AG04449 (cell line): Measurements from ENCODE around the gene NPY2R.

ENCODE experiments used
- CTCF ChIA-PET: fragments of 350-600 bp; formaldehyde crosslinking; extraction: SDS; loops from one replicate; lab custom pipeline; 2021; ENCODE audit warnings: antibody characterized with exemption; lab: Yijun Ruan, JAX
- POLR2A ChIA-PET: fragments of 400-600, 350-600 bp; formaldehyde crosslinking; extraction: SDS; loops from one replicate; lab custom pipeline; 2020; ENCODE audit warnings: antibody characterized with exemption, inconsistent platforms; lab: Yijun Ruan, JAX
- DNase-seq: peaks from one replicate; pipeline ENCODE4 v3.0.0-alpha.2; 2010; ENCODE audit warnings: low read depth, low spot score
- H3K4me3 ChIP-seq: 2 replicates; pipeline ENCODE4 v1.5.1; 2011; ENCODE audit warnings: low read depth, mild to moderate bottlenecking, control low read depth, low read length
- TF ChIP-seq, protein P1 (sequence below): IDR thresholded peaks from one replicate; pipeline ENCODE4 v1.5.1; 2011; ENCODE audit warnings: mild to moderate bottlenecking, moderate library complexity, low read length, control low read depth, inconsistent platforms; ENCODE audit not compliant: insufficient read depth; ENCODE audit errors: missing control alignments

The NPY2R gene

DNA sequence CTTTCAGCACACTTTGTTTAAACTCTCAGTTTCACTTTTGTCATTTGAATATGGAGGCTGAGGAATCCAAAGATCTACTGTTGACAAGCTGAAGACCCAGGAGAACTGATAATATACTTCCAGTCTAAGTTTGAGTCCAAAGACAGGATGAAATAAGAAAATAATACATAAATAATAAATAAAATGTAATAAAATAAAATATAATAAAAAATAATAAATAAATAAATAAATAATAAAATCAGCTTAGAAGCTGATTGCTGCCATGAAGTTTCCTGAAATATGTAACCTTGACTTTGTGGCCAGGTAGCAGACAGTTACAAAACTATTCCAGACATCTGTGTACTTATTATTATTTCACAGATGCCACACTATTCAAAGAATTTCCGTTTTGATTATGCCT is 55.0 kb downstream of the NPY2R start:
- TF ChIP-seq, protein P1, sequence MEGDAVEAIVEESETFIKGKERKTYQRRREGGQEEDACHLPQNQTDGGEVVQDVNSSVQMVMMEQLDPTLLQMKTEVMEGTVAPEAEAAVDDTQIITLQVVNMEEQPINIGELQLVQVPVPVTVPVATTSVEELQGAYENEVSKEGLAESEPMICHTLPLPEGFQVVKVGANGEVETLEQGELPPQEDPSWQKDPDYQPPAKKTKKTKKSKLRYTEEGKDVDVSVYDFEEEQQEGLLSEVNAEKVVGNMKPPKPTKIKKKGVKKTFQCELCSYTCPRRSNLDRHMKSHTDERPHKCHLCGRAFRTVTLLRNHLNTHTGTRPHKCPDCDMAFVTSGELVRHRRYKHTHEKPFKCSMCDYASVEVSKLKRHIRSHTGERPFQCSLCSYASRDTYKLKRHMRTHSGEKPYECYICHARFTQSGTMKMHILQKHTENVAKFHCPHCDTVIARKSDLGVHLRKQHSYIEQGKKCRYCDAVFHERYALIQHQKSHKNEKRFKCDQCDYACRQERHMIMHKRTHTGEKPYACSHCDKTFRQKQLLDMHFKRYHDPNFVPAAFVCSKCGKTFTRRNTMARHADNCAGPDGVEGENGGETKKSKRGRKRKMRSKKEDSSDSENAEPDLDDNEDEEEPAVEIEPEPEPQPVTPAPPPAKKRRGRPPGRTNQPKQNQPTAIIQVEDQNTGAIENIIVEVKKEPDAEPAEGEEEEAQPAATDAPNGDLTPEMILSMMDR, result no peak
- H3K4me3 ChIP-seq, result no peak overlapping the region
- DNase-seq, result no peak
- ChIA-PET POLR2A (no interaction called here), CTCF (no interaction called here)

- TF ChIP-seq, protein P1, result no peak
- CTCF ChIA-PET, result no interaction called here
- POLR2A ChIA-PET, result no interaction called here
- DNase-seq, result no peak
- H3K4me3 ChIP-seq, result no peak overlapping the region
Measured at GRCh38 chr4:155265113-155265512, 56.7 kb downstream of the NPY2R start.
